GM06990 (cell line): ENCODE measurements around the gene BLID.

ENCODE experiments used
- DNase-seq: peaks from one replicate; pipeline ENCODE4 v3.0.0-alpha.2; 2011; ENCODE audit not compliant: insufficient read length; ENCODE audit errors: extremely low read depth
- H3K27me3 ChIP-seq: replicated peaks from 2 replicates; pipeline ENCODE4 v1.6.0; 2011; ENCODE audit warnings: low read length; ENCODE audit not compliant: control insufficient read depth, insufficient read depth
- H3K36me3 ChIP-seq: 2 replicates; pipeline ENCODE4 v1.5.1; 2011; ENCODE audit warnings: low read length; ENCODE audit not compliant: control insufficient read depth, insufficient read depth
- H3K4me3 ChIP-seq: replicated peaks from 2 replicates; pipeline ENCODE4 v1.5.1; 2011; ENCODE audit warnings: low read depth, mild to moderate bottlenecking, control low read depth, low read length
- TF ChIP-seq, protein P1 (sequence below): IDR thresholded peaks from 2 replicates; pipeline ENCODE4 v1.5.1; 2011; ENCODE audit warnings: low read length, control low read depth, mild to moderate bottlenecking, inconsistent platforms; ENCODE audit not compliant: insufficient read depth, poor library complexity, severe bottlenecking

Gene BLID

DNA sequence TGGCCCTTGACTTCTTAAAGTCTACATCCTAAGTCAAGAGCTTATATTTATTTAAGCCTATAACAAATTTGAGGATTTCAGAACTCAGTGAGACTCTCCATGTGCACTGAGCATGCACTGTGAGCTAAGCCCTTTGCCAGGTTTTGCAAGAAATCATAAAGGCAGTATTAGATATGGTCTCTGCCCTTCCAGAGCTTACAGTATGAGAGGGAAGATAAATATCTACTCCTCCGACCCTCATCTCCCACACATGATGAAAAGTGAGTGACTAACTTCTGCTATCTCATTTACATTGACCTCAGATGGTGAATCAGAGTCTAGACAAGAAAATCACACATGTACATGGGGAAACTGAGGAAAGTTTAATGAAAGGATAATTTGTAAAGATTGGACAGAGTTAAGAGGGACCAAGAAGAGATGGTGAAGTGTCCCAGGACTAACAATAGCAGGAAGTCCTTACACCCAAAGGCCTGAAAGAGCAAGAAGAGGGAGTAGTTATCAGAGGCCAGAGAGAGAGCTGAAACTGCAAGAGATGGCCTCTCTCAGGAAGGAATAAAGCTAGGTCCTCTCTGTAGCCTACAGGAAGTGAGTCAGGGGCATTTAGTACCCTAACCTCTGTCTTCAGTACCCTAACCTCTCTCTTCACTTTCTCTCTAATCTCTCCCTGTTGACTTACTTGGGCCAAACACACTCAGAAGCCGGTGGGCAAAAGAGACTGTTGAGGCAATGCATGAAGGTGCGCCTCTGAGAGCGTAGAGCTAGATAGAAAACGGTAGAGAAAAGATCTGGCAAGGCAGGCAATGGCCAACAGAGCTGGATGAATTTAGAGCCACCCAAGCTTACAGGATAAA lies 23.0 kb upstream of the BLID start:
- H3K36me3 ChIP-seq = no peaks in the 10 kb centered on the region
- DNase-seq = no peak
- H3K4me3 ChIP-seq = no peak overlapping the region
- TF ChIP-seq, protein P1, sequence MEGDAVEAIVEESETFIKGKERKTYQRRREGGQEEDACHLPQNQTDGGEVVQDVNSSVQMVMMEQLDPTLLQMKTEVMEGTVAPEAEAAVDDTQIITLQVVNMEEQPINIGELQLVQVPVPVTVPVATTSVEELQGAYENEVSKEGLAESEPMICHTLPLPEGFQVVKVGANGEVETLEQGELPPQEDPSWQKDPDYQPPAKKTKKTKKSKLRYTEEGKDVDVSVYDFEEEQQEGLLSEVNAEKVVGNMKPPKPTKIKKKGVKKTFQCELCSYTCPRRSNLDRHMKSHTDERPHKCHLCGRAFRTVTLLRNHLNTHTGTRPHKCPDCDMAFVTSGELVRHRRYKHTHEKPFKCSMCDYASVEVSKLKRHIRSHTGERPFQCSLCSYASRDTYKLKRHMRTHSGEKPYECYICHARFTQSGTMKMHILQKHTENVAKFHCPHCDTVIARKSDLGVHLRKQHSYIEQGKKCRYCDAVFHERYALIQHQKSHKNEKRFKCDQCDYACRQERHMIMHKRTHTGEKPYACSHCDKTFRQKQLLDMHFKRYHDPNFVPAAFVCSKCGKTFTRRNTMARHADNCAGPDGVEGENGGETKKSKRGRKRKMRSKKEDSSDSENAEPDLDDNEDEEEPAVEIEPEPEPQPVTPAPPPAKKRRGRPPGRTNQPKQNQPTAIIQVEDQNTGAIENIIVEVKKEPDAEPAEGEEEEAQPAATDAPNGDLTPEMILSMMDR = no peak
- no peaks in the 10 kb centered on the region; the same call in 1 of the 2 replicates for H3K27me3 ChIP-seq

DNA sequence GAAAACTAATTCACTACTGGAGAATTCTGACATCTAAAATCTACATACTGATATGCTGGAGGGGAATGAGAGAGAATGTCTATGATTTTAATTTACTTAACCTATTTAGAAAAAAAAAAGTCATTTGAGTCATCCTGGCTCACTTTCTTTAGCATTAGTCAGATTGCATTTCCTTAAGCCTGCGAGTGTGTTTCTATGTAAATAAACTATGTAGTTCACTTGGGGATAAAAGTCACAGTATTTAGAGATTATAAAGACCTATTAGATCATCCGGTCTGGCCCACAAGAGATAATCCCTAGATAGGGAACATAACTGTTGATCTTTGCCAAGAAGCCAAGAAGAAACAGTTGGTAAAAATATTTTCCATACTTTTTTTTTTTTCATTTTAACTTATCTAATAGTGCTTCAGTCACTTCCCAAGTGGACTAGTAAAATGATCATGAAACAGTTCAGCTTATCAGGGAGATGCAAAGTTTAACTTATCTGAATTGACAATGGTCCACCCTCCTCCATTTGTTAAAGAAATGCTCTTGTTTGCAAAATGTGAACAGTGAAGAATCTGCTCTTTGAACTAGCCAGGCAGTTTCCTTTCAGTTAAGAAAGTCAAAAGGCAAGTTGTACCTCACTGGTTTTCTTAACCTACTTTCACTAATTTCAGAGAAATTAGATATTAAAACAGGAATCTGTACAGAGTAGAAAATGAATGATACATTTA lies 21.2 kb upstream of the BLID start:
- Histone ChIP-seq H3K4me3 (no peak overlapping the region), H3K36me3 (no peaks in the 10 kb centered on the region), H3K27me3 (no peaks in the 10 kb centered on the region; the same call in 1 of the 2 replicates)
- DNase-seq = no peak
- TF ChIP-seq, protein P1 = no peak

DNA sequence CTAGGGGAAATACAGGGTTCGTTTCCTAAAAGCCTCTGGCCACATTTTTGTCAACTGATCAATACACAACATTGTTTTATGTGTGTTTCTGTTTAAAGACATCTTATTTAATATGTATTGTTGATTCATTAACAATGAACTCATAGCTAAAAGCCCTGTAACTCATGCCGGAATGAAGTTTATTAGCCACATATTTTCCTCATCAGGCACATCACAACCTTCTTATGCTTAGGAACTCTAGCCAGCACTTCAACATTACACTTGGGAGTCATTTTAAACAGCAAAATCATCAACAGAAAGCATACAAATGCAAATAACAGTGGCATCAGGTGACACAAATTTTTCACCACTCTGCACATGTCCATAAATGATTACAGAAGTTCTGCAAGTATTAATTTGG lies 15.1 kb upstream of the BLID start:
- Histone ChIP-seq H3K36me3 (no peaks in the 10 kb centered on the region), H3K4me3 (no peak overlapping the region), H3K27me3 (no peaks in the 10 kb centered on the region; the same call in 1 of the 2 replicates)
- no peak for DNase-seq
- TF ChIP-seq, protein P1 = no peak

DNA sequence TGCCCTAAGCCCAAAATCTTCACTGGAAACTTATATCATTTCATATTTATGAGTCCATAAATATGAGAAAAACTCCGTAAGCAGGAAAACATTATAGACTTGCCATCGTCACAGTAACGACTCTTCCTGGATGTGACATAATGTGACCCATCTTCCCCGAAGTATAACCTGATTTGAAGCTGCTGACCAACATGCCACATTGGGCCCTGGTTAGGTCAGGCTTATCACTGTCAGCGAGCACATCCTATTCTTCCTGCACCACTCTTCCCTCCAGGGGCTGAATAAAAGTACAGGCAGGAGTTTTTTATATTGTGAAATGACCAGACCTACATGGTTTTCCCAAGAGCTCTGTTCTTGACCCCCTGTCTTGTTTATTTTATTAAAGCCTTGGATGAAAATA lies 12.1 kb upstream of the BLID start:
- H3K27me3 ChIP-seq = no peaks in the 10 kb centered on the region
- no peaks in the 10 kb centered on the region for H3K36me3 ChIP-seq
- TF ChIP-seq, protein P1 = no peak
- DNase-seq = no peak
- H3K4me3 ChIP-seq = no peak overlapping the region

DNA sequence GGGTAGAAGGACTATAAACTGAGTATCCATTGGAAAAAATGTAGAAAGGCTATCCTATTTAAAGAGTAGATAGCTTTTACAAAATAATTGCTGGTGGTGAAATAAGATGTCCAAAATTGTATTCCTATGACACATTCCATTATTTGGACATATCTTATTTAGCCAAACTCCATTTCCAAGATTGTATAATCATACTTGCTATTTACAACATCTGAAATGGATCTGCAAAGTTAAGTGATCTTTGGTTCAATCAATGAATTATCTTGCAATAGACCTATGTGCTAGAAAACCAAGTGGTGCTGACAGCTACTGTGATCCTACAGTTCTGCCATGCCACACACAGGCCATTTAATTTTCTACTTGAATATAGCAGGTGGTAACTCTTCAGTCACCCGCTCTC lies 11.0 kb upstream of the BLID start:
- no peak for DNase-seq
- H3K36me3 ChIP-seq = no peaks in the 10 kb centered on the region
- TF ChIP-seq, protein P1 = no peak
- no peaks in the 10 kb centered on the region for H3K27me3 ChIP-seq
- no peak overlapping the region for H3K4me3 ChIP-seq
